HG03045 (cell line): ENCODE measurements around the gene TMEM225B.
"Not testable (repeated sequence)": the region's sequence is repeated elsewhere in the genome, so short reads cannot be mapped to it uniquely, and the experiment has no call there.

ENCODE experiments used
- ATAC-seq: cut with Tn5 transposase; IDR thresholded peaks from one replicate; pipeline ENCODE4 v1.9.1; 2021; ENCODE audit warnings: mild to moderate bottlenecking, moderate library complexity; ENCODE audit not compliant: unreplicated experiment

TMEM225B gene

DNA sequence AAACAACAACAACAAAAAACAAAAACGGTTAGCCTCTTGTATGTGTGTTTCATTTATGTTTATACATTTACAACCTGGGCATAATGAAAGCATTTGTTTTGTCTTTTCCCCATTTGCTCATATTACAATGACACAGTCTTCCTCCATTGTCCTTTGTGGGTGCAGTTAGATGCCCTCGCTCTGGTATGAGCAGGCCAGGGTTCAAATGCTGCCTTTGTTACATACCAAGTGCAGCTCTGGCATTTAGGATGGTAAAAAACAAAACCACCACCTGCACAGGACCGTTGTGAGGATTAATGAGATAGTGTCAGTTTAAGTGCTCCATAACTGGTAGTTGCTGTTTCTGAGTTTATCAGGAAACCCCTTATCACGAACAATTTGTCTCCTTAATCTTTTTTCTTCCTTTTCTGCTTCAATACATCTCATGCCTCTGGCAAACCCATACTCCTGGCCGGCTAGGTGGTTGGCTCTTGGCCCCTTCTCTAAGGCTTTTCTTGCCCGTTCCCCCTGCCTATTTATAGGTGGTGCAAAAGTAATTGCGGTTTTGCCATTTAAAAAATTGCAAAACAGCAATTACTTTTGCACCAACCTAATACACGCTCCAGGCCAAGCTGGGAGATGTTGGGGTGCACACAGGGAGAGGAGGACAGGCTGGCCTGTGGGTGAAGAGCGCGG lies 18.6 kb upstream of the TMEM225B start:
- ATAC-seq: no peak

- ATAC-seq: no peak
Measured at GRCh38 chr7:99579956-99580777, 17.9 kb upstream of the TMEM225B start.

- not testable (repeated sequence) for ATAC-seq
Measured at GRCh38 chr7:99580778-99581332, 17.2 kb upstream of the TMEM225B start.

- no peak for ATAC-seq
Measured at GRCh38 chr7:99588868-99589267, 9.2 kb upstream of the TMEM225B start.

- ATAC-seq: no peak
Measured at GRCh38 chr7:99594948-99595745, 2.9 kb upstream of the TMEM225B start.

DNA sequence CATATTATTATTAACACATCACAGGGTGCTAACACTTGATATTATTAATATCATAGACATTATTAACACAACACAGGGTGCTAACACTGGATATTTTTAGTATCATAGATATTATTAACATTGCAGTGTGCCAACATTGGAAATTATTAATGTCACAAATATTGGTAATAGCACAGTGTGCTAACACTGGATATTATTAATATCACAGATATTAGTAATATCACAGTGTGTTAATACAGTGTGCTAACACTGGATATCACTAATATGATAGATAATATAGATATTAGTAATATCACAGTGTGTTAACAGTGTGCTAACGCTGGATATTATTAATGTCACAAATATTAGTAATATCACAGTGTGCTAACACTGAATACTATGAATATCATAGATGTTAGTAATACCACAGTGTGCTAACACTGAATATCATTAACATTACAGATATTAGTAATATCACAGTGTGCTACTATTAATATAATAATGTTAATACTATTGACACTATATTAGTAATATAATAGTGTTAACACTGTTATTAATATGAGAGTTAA lies 1.6 kb upstream of the TMEM225B start:
- ATAC-seq: no peak

- no peak for ATAC-seq
Measured at GRCh38 chr7:99599836-99600235, 1.8 kb downstream of the TMEM225B start.

DNA sequence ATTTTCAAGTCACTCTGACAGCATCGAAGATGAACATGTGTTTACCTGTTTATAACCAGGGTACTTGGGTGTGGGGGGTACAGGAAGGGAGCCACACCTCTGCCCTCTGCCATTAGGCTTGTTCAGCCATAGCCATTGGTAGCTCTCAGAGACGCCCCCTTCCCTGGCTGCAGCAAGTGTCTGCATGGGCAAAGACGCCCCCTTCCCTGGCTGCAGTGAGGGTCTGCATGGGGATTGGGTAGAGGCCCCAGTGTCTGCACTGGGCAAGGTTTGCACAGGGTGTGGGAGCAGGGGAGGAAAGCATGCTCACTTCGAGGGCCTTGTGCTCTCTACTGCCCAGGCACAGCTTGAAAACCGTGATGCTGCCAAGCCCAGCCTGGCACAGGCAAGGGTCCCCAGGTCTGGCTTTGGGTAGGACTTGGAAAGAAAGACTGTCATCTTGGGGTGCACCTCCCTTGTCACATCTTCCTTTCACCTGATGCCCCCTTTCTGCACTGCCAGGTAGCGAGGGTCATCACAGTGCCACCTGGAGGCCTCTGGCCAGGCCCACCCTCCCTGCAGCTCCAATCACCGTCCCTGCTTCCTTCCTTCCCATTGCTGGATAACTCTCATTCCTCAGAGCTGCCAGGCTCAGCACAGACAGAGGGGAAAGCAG lies 3.7 kb downstream of the TMEM225B start:
- ATAC-seq: no peak

DNA sequence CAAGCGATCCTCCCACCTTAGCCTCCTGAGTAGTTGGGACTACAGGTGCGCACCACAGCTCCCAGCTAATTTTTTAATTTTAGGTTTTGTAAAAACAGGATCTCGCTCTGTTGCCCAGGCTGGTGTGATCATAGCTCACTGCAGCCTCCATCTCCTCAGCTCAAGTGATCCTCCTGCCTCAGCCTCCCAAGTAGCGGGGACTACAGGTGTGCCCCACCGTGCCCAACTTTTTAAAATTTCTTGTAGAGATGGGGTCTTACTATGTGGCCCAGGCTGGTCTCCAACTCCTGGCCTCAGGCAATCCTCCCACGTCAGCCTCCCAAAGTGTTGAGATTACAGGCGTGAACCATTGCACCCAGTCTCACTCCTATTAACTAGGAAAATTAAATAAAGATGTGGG lies 7.5 kb downstream of the TMEM225B start:
- ATAC-seq: no peak

DNA sequence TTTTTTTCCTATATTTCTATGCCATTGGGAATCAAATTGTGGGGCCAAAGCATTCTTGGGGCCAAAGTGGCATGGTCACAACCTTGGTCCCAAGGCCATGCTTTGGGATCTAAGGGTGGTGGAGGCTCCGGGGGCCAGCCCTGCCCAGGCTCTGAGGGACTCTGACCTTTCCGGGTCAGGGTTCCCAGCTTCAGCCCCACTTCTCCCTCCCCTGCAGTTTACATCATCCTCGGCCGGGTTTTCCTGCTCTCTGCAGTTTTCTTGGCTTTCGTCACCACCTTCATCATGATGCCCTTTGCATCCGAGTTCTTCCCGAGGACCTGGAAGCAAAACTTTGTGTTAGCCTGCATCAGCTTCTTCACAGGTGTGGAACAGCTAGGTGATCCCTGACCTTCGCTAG lies 8.5 kb downstream of the TMEM225B start:
- ATAC-seq: no peak

DNA sequence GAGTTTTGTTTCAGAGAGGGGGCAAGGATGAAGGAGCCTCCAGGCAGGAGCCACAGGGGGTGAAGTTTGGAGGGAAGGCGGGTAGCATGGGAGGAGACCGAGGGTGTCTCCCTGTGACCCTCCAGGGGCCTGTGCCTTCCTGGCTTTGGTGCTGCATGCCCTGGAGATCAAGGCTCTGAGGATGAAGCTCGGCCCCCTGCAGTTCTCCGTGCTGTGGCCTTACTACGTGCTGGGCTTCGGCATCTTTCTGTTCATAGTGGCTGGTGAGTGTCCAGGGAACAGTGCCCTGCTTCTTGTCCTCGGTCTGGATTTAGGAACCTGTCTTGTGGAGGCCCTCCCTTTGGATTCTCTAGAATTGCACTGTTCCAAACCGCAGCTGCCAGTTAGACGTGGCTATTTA lies 9.5 kb downstream of the TMEM225B start:
- no peak for ATAC-seq

DNA sequence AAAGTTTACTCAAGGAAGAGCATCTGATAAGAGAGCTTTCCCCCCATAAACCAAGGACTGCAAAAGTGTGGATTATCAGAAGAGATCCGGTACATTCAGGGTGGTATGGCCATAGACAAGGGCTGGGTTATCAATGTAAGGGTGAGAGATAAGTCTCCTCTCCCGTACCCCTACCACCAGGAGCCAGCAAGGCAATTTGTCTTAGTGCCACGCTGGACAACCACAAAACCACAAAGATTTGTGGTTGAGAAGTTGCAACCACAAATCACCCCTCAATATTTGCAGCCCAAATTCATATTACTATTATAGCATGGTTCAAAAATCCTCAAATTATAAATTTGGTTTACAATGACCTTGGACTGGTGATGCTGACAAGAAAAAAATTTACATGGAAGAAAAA lies 16.4 kb downstream of the TMEM225B start:
- no peak for ATAC-seq

- no peak for ATAC-seq
Measured at GRCh38 chr7:99615989-99616358, 17.9 kb downstream of the TMEM225B start.

GRCh38 chr7:99616359-99617191 lies 18.5 kb downstream of the TMEM225B start, which contains the start of gene ZSCAN25:
ZSCAN25 (plus strand) TSS chr7:99616946; CDS start chr7:99619607, 2,661 bp downstream.
- ATAC-seq: peak; percentile 96

DNA sequence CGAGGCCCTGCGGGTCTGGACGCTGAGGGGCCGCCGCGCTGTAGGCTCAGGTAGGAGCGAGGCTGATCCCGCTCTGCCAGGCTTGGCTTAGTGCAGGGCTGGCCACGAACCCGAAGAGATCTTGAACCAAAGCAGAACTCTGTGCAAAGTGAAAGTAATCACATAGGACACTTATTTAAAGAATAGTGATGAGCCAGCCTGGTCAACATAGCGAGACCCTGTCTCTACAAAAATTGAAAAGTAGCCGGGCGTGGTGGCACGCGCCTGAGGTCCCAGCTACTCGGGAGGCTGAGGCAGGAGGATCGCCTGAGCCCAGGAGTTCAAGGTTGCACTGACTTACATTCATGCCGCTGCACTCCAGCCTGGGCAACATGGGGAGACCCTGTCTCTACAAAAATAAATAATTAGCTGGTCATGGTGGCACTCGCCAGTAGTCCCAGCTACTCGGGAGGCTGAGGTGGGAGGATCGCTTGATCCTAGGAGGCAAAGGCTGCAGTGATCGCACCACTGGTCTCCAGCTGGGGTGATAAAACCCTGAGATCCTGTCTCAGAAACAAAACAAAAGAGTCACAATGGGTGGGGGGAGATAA lies 19.2 kb downstream of the TMEM225B start:
- no peak for ATAC-seq

- ATAC-seq: no peak
Measured at GRCh38 chr7:99618726-99619125, 20.7 kb downstream of the TMEM225B start.

DNA sequence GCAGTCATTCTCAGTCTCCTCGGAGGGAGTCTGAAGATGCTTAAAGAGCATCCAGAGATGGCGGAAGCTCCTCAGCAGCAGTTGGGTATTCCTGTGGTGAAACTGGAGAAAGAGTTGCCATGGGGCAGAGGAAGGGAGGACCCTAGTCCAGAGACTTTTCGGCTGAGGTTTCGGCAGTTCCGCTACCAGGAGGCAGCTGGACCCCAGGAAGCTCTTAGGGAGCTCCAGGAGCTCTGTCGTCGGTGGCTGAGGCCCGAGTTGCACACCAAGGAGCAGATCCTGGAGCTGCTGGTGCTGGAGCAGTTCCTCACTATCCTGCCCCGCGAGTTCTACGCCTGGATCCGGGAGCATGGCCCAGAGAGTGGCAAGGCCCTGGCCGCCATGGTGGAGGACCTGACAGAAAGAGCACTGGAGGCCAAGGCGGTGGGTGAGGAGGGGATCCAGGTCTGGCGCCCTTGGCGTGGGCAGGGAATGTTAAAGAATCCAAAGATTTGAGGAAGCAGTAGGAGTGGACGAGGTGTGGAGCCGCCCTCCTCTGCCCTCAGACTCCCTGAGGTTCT lies 21.6 kb downstream of the TMEM225B start:
- no peak for ATAC-seq

- ATAC-seq: no peak
Measured at GRCh38 chr7:99621271-99621670, 23.2 kb downstream of the TMEM225B start.

DNA sequence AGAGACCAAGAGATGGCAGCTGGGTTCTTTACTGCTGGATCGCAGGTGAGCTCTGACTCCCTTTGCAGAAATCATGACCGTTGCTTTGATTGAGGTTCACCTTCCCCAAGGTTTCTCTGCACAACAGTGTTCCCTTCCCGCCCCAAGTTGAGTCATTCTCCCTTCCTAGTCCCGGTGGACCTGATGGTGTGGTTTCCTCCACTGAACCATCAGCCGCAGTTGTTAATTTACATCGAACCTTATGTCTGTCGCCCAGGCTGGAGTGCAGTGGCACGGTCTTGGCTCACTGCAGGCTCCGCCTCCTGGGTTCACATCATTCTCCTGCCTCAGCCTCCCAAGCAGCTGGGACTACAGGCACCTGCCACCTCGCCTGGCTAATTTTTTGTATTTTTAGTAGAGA lies 24.5 kb downstream of the TMEM225B start:
- ATAC-seq: no peak
